Cardiac muscle cell (in vitro differentiated cells and primary cell): ENCODE results near the gene NCF2. TPM values are rescaled to one million over a fixed set of nuclear protein-coding genes. Genes with fewer than 3 reads are reported as not detected.

ENCODE experiments used
- DNase-seq, 2 donors: peaks; one replicate each; pipeline versions ENCODE4 v3.0.0 to v3.0.0-alpha.2; 2010 to 2017; ENCODE audit warnings: low read depth in 1 of 2, low spot score in 1 of 2
- H3K27ac ChIP-seq: fragments of 200-600 bp; sonication (generic); 2 replicates; pipeline ENCODE4 v1.5.1; 2016
- H3K27me3 ChIP-seq: fragments of 200-600 bp; sonication (generic); 2 replicates; pipeline ENCODE4 v1.6.0; 2016; ENCODE audit warnings: control low read depth
- H3K36me3 ChIP-seq: fragments of 200-600 bp; sonication (generic); 2 replicates; pipeline ENCODE4 v1.5.1; 2016; ENCODE audit warnings: control low read depth
- H3K4me1 ChIP-seq: fragments of 200-600 bp; sonication (generic); 2 replicates; pipeline ENCODE4 v1.8.1; 2017; ENCODE audit warnings: low read depth, mild to moderate bottlenecking, mixed run types
- H3K4me3 ChIP-seq: fragments of 200-600 bp; sonication (generic); 2 replicates; pipeline ENCODE4 v1.5.1; 2016; ENCODE audit warnings: mild to moderate bottlenecking
- H3K9me3 ChIP-seq: fragments of 200-600 bp; sonication (generic); 2 replicates; pipeline ENCODE4 v1.5.1; 2017; ENCODE audit warnings: low read depth, mild to moderate bottlenecking, control low read depth
- polyA plus RNA-seq: library from polyadenylated mRNA; unstranded; fragments of >200 nt; fragmentation: Nextera tagmentation; extraction: Ambion mirVana; gene quantifications from 2 replicates; pipeline ENCODE4 v1.2.1, GENCODE V29; 2016
- total RNA-seq: library from RNA; depleted of rRNA; stranded (reverse); fragments of >200 nt; gene quantifications from 2 replicates; pipeline ENCODE4 v1.2.3, GENCODE V29; 2016
- TF ChIP-seq, protein P1 (sequence below): IDR thresholded peaks from 2 replicates; pipeline ENCODE4 v1.5.1; 2012; ENCODE audit warnings: low read depth, mild to moderate bottlenecking, low read length

The NCF2 gene
- total and polyA plus RNA-seq, 2 experiments from 2014 or later, result 0.06 to 1.5 TPM

DNA sequence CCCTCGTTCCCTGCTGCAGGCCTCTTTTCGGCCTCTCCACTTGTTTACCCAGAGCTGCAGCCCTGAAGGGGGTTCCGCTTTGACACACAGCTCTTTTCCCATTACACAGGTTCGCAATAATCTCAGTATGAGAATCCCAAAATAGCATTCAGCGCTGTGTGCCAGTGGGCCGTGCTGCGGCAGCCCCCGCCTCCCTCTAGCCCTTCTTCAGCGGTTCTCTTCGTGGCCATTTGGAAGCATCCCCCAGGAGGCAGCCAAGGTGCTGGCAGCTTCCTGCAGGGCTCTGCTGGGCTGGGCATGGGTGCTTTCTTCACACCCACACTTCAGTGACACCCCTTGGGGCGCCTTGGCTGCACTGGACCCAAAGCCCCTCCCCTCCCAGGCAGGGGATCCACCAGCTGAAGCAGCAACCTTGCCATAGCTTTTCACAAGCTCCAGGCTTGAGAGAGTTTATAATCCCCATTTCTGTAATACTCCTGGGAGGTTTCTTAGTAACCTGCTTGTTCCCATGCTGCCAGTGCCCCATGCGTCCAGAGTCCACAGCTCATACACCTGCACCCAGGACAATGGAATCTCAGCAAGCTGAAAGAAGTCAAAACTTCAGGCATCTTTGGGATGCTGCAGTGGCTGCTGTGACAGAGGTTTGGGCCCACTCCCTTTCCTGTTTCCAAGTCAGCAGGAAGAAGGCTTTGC lies 8.1 kb downstream of the NCF2 start:
- Histone ChIP-seq H3K4me3 (no peak overlapping the region), H3K27ac (no peak overlapping the region), H3K9me3 (no peaks in the 10 kb centered on the region), H3K36me3 (no peaks in the 10 kb centered on the region), H3K27me3 (no peaks in the 10 kb centered on the region), H3K4me1 (peaks cover 24% of the 10 kb centered on the region)
- TF ChIP-seq, protein P1, sequence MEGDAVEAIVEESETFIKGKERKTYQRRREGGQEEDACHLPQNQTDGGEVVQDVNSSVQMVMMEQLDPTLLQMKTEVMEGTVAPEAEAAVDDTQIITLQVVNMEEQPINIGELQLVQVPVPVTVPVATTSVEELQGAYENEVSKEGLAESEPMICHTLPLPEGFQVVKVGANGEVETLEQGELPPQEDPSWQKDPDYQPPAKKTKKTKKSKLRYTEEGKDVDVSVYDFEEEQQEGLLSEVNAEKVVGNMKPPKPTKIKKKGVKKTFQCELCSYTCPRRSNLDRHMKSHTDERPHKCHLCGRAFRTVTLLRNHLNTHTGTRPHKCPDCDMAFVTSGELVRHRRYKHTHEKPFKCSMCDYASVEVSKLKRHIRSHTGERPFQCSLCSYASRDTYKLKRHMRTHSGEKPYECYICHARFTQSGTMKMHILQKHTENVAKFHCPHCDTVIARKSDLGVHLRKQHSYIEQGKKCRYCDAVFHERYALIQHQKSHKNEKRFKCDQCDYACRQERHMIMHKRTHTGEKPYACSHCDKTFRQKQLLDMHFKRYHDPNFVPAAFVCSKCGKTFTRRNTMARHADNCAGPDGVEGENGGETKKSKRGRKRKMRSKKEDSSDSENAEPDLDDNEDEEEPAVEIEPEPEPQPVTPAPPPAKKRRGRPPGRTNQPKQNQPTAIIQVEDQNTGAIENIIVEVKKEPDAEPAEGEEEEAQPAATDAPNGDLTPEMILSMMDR, result no peak
- no peak for DNase-seq

DNA sequence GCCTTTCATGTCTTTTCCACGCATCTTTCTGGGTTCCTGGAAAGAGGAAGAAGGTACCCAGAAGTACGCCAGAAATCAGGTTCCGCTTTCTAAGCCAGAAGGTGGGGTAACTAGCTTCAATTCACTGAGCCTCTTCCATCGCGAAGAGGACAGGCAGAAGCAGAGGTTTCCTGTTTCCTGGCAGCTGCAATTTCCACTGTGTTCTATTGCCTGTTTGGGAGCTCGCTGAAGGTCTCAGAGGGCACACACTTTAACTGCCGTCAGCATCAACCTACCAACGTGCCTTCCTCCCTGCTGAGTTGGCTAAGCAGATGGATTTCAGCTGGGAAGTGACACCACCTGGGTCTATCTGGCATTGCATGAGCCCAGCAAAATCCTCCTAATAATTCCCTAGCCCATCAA lies 10.0 kb downstream of the NCF2 start:
- TF ChIP-seq, protein P1, result no peak
- H3K36me3 ChIP-seq, result no peaks in the 10 kb centered on the region
- no peak overlapping the region for H3K27ac ChIP-seq
- H3K27me3 ChIP-seq, result no peaks in the 10 kb centered on the region
- peak; percentile 33 to 35 for DNase-seq
- peaks cover 35% of the 10 kb centered on the region for H3K4me1 ChIP-seq
- H3K4me3 ChIP-seq, result no peak overlapping the region
- H3K9me3 ChIP-seq, result no peaks in the 10 kb centered on the region

DNA sequence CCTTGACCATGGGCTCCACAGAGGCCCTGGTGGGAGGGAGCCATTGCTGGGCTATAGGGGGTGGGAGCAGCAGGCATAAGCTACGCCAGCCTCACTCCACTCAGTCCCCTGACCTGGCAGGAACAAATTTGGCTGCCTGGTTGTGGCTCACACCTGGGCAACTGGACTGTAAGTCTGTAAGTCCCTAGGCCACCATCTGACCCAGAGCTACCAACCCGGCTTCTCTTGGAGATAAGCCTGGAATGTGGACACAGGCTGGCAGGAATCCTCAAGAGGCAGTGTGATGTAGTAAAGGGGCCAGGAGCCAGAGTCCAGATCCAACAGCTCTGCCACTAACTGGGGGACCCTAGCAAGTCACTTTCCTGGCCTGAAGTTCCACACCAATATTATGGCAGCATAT lies 11.4 kb downstream of the NCF2 start:
- DNase-seq, result peak in 1 of 2 donors; percentile 64
- Histone ChIP-seq H3K4me3 (no peak overlapping the region), H3K27me3 (no peaks in the 10 kb centered on the region), H3K4me1 (peaks cover 35% of the 10 kb centered on the region), H3K36me3 (no peaks in the 10 kb centered on the region), H3K27ac (no peak overlapping the region), H3K9me3 (no peaks in the 10 kb centered on the region)
- TF ChIP-seq, protein P1, result no peak

DNA sequence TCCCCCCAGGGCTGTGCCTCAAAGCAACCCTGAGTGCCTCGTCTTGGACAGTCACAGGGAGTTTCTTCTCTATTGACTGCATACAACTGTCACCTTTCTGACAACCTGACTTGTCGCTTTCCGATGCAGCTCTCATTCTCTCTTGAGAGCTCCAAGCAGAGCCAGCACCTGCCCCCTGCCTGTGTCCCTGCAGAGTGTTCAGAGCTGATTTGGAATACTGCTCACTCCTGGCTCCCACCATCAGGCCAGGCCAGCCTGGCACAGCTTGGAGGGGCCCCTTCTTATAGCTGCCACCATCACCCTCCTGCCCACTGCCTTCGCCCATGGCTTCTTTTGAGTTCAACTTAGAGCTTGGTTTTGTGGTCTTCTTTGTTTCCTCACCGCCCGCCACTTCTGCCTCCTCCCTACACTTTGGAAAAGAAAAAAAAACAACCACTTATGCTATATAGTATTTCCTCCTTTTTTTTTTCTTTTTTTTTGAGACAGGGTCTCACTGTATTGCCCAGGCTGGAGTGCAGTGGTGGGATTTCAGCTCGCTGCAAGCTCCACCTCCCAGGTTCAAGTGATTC lies 12.3 kb downstream of the NCF2 start:
- H3K36me3 ChIP-seq, result no peaks in the 10 kb centered on the region
- TF ChIP-seq, protein P1, result no peak
- peak overlapping the region; percentile 45 for H3K27ac ChIP-seq
- H3K27me3 ChIP-seq, result no peaks in the 10 kb centered on the region
- no peak for DNase-seq
- H3K4me3 ChIP-seq, result no peak overlapping the region
- peaks cover 35% of the 10 kb centered on the region for H3K4me1 ChIP-seq
- no peaks in the 10 kb centered on the region for H3K9me3 ChIP-seq

DNA sequence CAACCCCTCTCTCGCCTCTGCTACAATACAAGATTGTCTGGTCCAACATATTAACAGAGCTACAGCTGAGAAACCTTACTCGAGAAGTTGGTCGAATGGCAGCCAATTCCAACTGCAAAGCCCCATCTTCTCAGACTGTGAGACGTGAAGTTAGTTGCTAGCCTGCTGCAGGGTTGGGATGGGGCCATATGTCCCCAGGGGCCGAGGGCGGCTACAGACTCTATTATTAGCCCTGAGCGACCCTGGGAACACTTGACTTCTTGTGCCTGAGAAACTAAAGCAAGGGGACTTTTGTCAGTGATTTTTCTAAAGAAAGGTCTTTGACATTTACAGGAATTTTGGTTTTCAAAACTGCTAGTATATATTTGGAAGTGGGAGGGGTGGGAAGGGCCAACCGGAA lies 13.7 kb downstream of the NCF2 start:
- H3K36me3 ChIP-seq, result no peaks in the 10 kb centered on the region
- peak overlapping the region; percentile 45 for H3K27ac ChIP-seq
- DNase-seq, result peak in 1 of 2 donors; percentile 60
- no peaks in the 10 kb centered on the region for H3K9me3 ChIP-seq
- H3K4me3 ChIP-seq, result no peak overlapping the region
- TF ChIP-seq, protein P1, result no peak
- H3K27me3 ChIP-seq, result no peaks in the 10 kb centered on the region
- H3K4me1 ChIP-seq, result peaks cover 35% of the 10 kb centered on the region
